Umbilical cord (tissue), 2 donors: ENCODE data around the gene FARS2. TPM values are rescaled to one million over a fixed set of nuclear protein-coding genes. Genes with fewer than 3 reads are reported as not detected.
"Not testable (repeated sequence)": the region's sequence is repeated elsewhere in the genome, so short reads cannot be mapped to it uniquely, and the experiment has no call there.

Experiments used
- DNase-seq: peaks from one replicate; pipeline ENCODE4 v3.0.0-alpha.2; 2015; ENCODE audit warnings: low spot score
- total RNA-seq: library from RNA; depleted of rRNA; stranded (reverse); fragments of >200 nt; gene quantifications from one replicate; pipeline ENCODE4 v1.2.3, GENCODE V29; 2014; ENCODE audit warnings: low replicate concordance; ENCODE audit not compliant: insufficient read depth

Gene FARS2
- total RNA-seq, 1 donor from 2014 or later = 13.5 TPM

- no peak for DNase-seq
Measured at GRCh38 chr6:5630636-5631035, 369.3 kb downstream of the FARS2 start.

GRCh38 chr6:5632348-5632935, 371.1 kb downstream of the FARS2 start:
- no peak for DNase-seq

- DNase-seq = no peak
Measured at GRCh38 chr6:5634525-5634924, 373.2 kb downstream of the FARS2 start.

GRCh38 chr6:5636210-5637030, 375.1 kb downstream of the FARS2 start:
- no peak for DNase-seq

GRCh38 chr6:5637714-5638113, 376.4 kb downstream of the FARS2 start:
- DNase-seq = no peak

- DNase-seq = no peak
Measured at GRCh38 chr6:5638666-5639065, 377.4 kb downstream of the FARS2 start.

GRCh38 chr6:5639193-5639592, 377.9 kb downstream of the FARS2 start:
- DNase-seq = no peak

GRCh38 chr6:5640614-5641013, 379.3 kb downstream of the FARS2 start:
- DNase-seq = no peak

GRCh38 chr6:5644523-5645185, 383.3 kb downstream of the FARS2 start:
- no peak for DNase-seq

GRCh38 chr6:5645328-5646290, 384.3 kb downstream of the FARS2 start:
- no peak for DNase-seq

- no peak for DNase-seq
Measured at GRCh38 chr6:5652406-5653137, 391.3 kb downstream of the FARS2 start.

- no peak for DNase-seq
Measured at GRCh38 chr6:5653801-5654200, 392.5 kb downstream of the FARS2 start.

GRCh38 chr6:5656226-5656625, 394.9 kb downstream of the FARS2 start:
- no peak for DNase-seq

- DNase-seq = not testable (repeated sequence)
Measured at GRCh38 chr6:5656695-5657094, 395.4 kb downstream of the FARS2 start.

- DNase-seq = no peak
Measured at GRCh38 chr6:5657684-5658430, 396.5 kb downstream of the FARS2 start.

- DNase-seq = no peak
Measured at GRCh38 chr6:5659467-5659866, 398.2 kb downstream of the FARS2 start.

- DNase-seq = no peak
Measured at GRCh38 chr6:5660772-5661171, 399.5 kb downstream of the FARS2 start.

GRCh38 chr6:5662797-5663196, 401.5 kb downstream of the FARS2 start:
- no peak for DNase-seq

- DNase-seq = peak; percentile 13
Measured at GRCh38 chr6:5663259-5663658, 401.9 kb downstream of the FARS2 start.

- no peak for DNase-seq
Measured at GRCh38 chr6:5663739-5664138, 402.4 kb downstream of the FARS2 start.
